HG02943 (cell line): ENCODE data around the gene TMC3.

Experiments used
- ATAC-seq: cut with Tn5 transposase; IDR thresholded peaks from one replicate; pipeline ENCODE4 v1.9.1; 2021; ENCODE audit warnings: mild to moderate bottlenecking, low read depth, moderate library complexity; ENCODE audit not compliant: unreplicated experiment

Gene TMC3

DNA sequence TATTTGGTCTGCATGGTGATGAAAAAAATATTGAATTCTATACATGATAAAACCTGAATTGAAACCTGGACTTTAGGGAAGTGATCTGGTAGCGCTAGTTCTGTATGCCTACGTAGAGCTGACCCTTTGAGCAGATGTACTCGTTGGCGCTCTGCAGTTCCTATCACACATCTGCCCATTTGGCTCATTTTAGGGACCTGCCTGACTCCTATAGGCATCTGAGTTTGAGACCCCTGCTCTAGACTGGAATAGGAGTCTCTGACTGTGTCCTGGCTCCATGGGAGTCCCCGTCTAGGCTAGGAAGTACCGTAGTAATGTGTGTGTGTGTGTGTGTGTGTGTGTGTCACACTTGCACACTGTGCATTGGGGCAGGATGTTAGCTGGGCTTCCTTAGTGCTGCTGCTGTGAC, 71.3 kb downstream of the TMC3 start:
- ATAC-seq, result no peak

DNA sequence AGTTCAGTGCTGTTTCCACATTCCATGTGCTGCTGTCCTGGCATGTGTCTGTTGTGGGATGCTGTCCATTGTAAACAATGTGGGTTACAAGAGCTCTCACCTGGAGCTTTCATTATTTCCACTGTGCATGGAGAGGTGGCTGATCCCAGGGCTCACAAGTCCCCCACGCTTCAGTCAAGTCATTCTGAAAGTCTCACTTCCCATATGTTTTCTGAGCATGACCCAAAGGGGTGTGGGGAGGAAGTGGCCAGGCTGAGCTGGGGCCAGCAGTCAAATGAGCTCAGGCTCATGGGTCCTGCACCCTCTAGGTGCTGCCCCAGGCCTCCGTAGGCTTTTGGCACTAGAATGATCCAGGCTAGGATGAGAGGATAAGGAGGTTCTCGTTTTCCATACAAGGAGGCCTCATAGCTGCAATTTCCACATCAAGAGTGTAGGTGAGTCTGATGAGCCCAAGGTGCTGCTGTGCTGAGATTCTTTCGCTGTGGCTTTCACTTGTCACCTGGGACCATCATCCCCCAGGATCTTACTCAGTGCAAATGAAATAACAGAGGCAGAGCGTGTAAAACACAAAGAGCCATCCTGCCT, 72.1 kb downstream of the TMC3 start:
- ATAC-seq, result peak; percentile 78

DNA sequence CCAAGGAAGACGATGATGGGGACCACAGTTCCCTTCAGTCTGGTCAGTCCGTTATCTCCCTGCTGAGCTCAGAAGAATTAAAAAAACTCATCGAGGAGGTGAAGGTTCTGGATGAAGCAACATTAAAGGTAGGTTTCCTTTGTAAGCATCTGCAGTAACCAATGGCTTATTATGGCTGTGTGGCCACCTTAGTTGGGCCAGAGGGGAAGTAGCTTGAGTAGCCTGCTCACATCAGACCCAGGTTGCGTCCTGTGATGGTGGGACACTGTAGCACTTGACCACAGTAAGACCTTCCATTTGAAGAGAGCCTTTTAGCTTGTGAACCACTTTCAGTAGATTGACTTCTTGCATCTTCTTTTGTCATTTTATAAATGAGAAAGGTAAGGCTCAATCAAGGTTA, 72.6 kb downstream of the TMC3 start:
- ATAC-seq, result peak; percentile 18

DNA sequence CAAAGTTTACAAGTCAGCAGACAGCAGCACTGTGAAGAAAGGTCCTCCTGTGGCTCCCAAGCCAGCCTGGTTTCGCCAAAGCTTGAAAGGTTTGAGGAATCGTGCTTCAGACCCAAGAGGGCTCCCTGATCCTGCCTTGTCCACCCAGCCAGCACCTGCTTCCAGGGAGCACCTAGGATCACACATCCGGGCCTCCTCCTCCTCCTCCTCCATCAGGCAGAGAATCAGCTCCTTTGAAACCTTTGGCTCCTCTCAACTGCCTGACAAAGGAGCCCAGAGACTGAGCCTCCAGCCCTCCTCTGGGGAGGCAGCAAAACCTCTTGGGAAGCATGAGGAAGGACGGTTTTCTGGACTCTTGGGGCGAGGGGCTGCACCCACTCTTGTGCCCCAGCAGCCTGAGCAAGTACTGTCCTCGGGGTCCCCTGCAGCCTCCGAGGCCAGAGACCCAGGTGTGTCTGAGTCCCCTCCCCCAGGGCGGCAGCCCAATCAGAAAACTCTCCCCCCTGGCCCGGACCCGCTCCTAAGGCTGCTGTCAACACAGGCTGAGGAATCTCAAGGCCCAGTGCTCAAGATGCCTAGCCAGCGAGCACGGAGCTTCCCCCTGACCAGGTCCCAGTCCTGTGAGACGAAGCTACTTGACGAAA, 74.3 kb downstream of the TMC3 start:
- no peak for ATAC-seq

DNA sequence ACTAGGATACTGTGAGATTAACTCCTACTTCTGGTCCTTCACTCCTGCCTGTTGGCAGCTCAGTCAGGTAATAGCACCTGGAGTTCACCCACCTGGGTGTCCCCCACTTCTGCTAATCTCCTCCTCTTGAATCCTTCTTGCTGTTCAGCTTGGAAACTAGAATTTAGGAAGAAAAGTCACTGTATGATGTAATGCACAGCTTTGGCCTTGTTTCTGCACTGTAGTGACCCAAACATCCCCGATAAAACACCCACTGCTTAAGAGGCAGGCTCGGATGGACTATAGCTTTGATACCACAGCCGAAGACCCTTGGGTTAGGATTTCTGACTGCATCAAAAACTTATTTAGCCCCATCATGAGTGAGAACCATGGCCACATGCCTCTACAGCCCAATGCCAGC, 74.9 kb downstream of the TMC3 start:
- ATAC-seq, result no peak

DNA sequence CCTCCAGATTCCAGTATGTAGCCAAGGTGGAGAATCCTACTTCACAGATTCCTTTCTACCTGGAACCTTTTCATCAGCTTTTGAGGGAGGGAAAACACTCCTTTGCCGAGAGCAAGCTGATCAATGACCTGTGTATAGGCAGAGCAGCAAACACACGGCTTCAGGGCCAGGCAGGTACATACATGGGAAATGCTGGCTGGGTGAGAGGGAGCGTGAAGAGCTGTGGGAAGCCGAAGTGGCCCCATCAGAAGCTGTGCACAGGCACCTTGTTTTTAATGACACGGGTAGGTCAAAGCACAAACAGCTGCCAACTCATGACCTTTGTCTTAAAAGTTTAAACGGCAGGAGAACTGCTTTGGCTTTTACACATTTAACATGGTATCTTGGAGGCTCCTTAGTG, 75.4 kb downstream of the TMC3 start:
- no peak for ATAC-seq

DNA sequence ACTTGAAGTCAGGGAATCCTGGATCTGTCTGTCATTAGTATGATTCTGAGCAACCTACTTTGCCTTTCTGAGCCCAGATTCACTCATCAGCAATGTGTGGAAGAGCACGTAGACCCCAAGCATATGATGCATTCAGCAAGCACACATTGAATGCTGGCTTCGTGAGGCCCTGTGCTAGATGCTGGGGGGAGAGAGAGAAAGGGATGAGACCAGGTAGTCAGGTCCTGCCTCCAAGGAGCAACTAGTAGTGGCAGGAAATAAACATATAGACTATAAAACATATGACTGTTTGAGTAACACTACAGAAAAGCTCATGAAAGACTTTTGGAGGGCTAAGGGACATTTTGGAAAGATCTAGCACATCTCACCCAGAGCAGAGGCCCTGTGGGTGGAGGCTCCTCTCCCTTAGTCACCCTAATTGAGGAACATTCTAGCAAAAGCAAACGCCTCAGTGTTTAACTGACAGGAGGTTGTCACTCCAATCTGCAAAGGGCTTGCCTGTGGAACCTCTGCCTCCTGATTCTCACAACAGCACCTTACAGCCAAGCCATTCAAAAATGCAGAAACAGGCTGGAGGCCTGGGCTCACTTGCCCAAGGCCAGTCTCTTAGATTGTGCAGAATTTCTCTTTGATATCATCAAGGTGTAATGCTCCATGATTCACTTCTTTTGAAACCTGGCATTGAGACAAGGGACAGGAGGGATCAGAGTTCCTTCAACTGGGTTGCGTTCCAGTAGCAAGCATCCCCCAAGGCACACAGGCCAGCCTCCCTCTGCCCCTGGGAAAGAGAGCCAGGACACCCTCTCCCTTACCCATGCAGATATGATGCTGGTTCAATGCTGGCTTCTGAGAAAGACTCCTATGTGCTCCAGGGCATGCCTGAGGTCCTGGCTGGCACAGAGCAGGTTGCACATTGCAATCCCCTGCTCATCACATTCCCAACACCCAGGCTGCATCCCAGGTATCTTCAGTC, 76.1 kb downstream of the TMC3 start:
- ATAC-seq, result no peak

DNA sequence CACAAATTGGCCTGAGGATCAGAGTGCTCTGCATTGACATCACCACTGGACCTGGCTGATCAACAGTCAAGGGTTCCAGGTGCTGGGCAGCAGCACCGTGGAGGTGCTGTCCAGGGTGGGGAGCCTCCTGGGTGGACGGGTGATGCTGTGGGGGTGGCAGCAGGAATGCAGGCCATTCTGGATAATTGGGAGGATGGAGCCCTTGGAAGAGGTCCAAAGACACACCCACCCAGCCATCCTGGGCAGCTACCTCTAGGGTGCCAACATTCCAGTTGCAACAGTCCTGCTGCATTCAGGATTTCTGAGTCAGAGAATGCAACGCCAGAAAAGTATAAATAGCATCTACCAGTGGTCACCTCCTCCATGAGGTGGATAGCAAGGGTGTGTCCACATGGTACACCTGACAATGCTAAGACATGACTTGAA, 76.9 kb downstream of the TMC3 start:
- ATAC-seq, result no peak

DNA sequence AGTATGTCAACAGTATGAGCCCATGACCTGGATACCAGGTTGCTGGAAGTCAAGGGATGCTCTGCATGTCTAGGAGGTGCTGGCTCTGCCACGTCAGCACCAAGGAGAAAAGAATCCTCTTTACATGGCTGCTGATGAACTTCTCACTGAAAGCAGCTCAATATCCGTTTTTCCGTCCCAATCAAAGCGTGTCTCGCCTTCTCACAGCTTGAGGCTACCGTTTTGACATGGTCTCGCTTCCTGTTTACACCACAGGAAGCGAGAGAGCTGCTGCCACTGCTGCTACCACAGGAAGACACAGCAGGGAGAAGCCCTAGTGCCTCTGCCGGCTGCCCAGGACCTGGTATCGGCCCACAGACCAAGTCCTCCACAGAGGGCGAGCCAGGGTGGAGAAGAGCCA, 77.3 kb downstream of the TMC3 start:
- peak; percentile 43 for ATAC-seq

DNA sequence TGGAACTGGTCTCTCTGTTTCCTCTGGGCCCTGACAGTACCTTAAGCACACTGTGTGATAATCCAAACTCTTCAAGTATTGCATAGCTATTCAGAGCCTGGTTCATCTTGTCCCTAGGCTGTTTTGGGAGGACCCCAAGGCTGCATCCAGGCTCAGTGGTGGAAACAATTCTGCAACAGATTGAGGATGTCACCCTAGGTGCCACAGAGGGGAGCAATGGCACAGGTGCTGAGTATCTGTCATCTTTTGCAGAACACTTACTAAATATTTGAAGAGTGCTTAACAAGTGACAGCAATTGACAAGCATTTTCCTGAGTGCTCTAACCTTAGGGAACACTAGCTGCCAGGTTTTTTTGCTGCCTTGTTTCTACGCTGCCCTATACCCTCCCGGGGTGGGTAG, 77.8 kb downstream of the TMC3 start:
- no peak for ATAC-seq

DNA sequence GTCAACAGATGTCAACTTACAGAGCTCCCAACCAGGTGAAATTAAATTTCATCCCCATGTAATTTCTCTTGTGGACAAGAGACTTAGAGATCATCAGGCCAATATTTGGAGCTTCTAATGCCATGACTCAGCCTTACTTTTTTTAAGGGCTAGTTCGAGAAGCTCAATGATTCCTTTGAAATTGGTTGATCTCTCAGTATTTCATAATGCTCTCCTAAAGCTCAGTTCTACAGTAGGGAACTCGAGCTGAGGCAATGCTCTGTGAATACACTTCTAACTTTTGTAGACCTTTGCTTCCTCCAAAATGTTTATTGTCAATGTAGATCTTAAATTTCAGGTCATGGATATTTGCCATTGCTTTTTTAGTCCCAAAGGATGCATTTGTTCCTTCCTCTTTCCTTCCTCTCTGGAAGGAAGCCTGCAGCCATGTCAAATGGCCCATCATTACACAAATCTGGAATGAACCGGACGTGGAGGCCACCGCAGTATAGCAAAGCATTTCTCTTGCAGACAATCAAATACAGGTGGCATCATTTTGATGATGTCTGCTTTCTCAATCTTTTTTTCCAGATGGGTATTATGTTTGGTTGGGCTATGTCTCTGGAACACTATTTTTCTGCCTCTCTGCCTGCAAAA, 78.4 kb downstream of the TMC3 start:
- no peak for ATAC-seq

DNA sequence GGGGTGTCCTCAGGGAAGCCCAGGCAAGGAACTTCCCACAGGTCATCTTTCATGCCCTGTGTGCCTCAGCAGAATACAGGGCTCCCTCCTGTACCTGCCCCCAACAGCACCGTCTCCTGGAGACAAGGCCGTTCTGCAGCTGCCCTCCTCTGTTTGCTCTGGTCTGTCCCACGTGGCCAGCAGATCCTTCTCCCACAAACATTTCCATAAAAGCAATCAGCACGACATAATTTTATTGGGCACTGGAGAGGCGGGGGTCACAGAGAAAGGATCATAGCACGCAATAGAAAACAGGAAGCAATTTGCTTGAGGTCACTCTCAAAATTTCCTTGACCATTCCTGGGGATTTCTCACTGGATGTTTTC, 79.5 kb downstream of the TMC3 start:
- ATAC-seq, result no peak

DNA sequence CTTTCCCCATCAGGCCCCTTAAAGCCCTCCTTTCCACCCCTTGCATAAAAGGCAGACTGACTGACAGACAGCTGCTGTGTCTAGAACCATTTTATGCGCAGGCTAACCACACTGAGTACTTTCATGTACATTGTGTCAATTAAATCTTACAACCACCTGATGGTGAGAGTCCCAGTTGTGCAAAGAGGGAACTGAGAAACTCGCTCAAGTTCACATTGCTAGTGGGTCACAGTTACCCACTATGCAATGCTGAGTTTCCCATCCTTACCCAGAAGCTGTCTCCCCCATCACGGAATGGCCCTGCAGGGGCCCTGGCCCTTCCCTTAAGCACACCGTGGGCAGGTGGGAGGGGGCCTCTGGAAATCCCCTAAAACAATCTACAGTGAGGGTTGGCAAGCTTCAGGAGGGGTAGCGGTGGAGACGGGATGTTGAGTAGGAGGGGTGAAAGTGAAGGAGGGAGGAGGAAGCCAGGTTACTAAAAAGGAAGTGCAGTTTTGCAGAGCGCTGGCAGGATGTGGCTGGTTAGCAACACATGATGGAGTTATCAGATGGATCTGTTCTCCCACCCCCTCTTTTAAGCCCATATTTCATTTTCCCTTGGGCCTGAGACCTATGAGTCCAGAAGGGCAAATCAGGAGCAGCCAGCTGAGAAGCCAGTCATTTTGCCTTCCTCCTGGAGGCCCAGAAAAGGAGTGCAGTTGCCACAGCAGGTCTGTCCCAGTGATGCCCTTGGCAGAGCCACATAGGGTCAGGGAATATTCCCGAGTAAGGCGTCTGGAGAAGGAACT, 80.1 kb downstream of the TMC3 start:
- peak; percentile 60 for ATAC-seq

DNA sequence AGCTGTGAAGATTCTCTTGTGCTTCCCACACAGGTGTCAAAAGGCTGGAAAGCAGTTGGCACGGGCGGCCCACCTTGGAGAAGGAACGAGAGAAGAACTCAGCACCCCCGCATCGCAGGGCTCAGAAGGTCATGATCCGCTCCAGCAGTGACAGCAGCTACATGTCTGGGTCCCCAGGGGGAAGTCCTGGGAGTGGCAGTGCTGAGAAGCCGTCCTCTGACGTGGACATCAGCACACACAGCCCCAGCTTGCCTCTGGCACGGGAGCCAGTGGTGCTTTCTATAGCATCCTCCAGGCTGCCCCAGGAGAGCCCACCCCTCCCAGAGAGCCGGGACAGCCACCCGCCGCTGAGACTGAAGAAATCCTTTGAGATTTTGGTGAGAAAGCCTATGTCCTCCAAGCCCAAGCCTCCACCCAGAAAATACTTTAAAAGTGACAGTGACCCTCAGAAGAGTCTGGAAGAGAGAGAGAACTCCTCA, 81.5 kb downstream of the TMC3 start:
- ATAC-seq, result no peak

DNA sequence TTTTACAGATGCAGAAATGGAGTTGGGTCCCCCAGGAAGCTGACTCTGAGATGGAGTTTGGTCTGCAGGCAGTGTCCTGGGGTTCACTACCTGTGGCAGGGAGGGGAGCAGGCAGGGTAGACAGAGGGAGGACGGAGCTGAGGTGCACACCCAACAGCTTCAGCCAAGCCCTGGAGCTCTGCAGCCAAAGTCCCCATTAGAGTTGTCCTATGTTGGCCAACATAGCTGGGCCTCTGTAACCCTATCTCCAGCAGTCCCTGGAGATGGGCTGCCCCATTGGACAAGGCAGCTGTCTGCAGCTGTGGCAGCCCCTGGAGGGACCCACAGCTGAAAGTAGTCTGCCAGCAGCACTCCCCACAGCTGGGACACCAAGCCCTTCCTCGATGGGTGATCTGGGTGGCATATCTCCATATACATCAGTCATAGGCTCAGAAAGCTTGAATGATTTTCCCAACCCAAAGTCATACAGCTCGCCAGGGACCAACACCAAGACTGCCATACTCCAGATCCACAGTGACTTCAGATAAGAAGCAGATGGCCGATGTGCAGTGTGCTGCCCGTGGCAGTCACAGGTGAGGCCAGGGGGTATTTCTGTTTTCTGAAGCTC, 82.0 kb downstream of the TMC3 start:
- no peak for ATAC-seq

DNA sequence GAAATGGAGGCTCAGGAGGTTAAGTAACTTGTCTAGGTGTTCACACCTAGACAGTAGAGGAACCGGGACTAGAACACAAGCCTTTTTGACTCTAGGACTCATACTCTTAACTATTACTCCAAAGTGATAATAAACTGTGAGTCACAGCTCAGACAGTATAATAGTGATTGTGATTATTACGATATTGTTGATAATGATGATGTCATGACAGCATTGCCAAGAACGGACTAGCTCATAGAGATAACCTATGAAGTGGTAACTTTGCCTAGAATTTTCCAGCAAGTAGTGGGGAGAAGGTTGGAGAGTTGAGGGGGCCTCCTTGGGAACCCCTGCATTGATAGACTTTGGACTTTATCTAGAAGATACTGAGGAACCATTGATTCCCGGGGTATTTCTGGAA, 84.1 kb downstream of the TMC3 start:
- ATAC-seq, result no peak

DNA sequence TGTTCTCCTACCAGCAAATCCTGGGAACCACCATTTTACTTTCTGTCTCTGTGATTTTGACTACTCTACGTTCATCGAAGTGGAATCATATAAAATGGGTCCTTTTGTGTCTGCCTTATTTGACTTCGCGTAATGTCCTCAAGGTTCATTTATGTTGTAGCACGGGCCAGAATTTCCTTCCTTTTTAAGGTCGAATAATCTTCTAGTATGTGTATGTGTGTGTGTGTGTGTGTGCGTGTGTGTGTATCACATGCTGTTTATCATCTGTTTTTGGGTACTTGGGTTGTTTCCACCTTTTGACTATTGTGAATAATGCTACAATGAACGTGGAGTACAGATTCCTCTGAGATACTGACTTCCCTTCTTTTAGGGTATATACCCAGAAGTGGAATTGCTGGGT, 85.4 kb downstream of the TMC3 start:
- ATAC-seq, result no peak

DNA sequence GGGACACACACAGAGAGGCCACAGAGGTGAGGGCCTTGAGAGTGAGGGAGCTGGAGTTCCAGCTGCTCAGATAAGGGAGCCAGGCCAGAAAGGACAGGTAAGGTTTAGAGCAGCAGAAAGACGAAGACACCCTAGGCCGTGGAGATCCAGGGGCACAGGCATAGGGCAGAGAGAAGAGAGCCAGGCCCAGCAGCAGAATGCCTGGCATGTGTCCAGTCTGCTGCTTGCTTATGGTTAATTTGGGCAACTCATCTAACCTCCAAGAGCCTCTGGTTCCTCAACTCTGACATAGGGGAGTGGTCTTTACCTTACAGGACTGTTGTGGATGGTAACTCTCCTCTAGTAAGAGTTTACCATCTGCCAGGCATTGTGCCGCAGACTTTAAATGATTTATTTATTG, 86.0 kb downstream of the TMC3 start:
- ATAC-seq, result no peak

DNA sequence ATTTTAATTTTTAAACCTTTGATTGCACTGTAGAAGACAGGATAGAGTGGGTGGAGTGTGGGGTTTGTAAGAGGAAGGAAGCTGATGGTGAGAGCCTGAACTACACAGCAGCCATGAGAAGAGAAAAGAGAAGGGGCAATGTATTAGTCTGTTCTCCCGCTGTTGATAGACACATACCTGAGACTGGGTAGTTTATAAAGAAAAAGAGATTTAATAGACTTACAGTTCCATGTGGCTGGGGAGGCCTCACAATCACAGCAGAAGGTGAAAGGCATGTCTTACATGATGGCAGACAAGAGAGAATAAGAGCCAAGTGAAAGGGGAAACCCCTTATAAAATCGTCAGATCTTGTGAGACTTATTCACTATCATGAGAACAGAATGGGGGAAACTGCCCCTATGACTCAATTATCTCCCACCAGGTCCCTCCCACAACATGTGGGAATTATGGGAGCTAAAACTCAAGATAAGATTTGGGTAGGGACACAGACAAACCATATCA, 87.3 kb downstream of the TMC3 start:
- ATAC-seq, result no peak

DNA sequence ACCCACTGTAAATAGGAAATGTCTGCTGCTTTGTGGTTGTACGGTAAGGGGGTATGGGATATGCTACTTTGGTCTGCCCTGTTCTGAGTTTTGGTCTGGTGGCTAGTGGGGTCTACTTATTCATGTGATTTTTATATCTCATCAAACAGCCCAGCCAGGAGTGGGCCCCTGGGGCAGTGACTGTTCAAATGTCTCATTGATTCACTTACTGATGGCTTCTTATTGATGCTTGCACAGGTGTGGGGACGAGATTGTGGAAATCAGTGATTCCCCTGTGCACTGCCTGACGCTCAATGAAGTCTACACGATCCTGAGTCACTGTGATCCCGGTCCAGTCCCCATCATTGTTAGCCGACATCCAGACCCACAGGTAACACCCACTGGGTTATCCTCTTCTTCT, 88.6 kb downstream of the TMC3 start:
- ATAC-seq, result no peak
